K562 (cell line): ENCODE data around the gene ADM2. TPM values are rescaled to one million over a fixed set of nuclear protein-coding genes. Genes with fewer than 3 reads are reported as not detected.

Source experiments
- CBX1 ChIP-seq: sonication (generic); IDR thresholded peaks from 2 replicates; pipeline ENCODE4 v1.6.1; 2016; ENCODE audit warnings: antibody characterized with exemption, low read depth, mild to moderate bottlenecking
- DMBX1 ChIP-seq: fragments of 250-450 bp; sonication (Bioruptor Pico); IDR thresholded peaks from 2 replicates; pipeline ENCODE4 v1.8.0; 2022; ENCODE audit warnings: inconsistent platforms, mild to moderate bottlenecking, moderate library complexity, borderline replicate concordance
- MCM7 ChIP-seq, 2 experiments: fragments of 450-650 bp; IDR thresholded peaks; 2 replicates each; pipeline ENCODE4 v1.6.1; 2016 to 2018
- MECOM ChIP-seq: fragments of 250-450 bp; sonication (Bioruptor Pico); IDR thresholded peaks from 2 replicates; pipeline ENCODE4 v1.8.0; 2022; ENCODE audit warnings: inconsistent platforms
- MIER1 ChIP-seq: fragments of 450-650 bp; IDR thresholded peaks from 2 replicates; pipeline ENCODE4 v1.6.1; 2016; ENCODE audit warnings: antibody characterized with exemption, mild to moderate bottlenecking, low read depth
- PHF20 ChIP-seq: fragments of 450-650 bp; IDR thresholded peaks from 2 replicates; pipeline ENCODE4 v1.6.1; 2018; ENCODE audit not compliant: partially characterized antibody
- TFE3 ChIP-seq: fragments of 450-650 bp; formaldehyde crosslinking; IDR thresholded peaks from 2 replicates; pipeline ENCODE4 v1.4.0; 2020; ENCODE audit warnings: mild to moderate bottlenecking, mixed read lengths
- polyA plus RNA-seq, 8 experiments: library from polyadenylated mRNA; depleted of rRNA in 4 of 8; stranded (reverse) in 5 of 8; unstranded in 3 of 8; fragments of >200 nt; fragmentation: Nextera tagmentation in 2 of 8; fragmentation: Illumina TruSeq in 1 of 8; extraction: Ambion mirVana in 2 of 8; extraction: Trizol in 1 of 8; gene quantifications; 2 replicates each; pipeline versions ENCODE4 v1.2.1 to v1.2.3, GENCODE V29; 2011 to 2014; ENCODE audit warnings: inconsistent platforms in 1 of 8, missing spikeins in 1 of 8
- total RNA-seq, 7 experiments: library from RNA; depleted of rRNA in 6 of 7; stranded (reverse); fragments of >200 nt in 6 of 7; fragmentation: Illumina TruSeq in 2 of 7; extraction: Trizol in 2 of 7; gene quantifications; 2 replicates each; pipeline versions ENCODE4 v1.2.1 to v1.2.3, GENCODE V29; 2011 to 2021; ENCODE audit warnings: low replicate concordance in 1 of 7

Gene ADM2
- total and polyA plus RNA-seq, 9 of the 15 experiments (the other 6 are each of a cell fraction or from before 2014, with no cell fraction given): 0.11 to 5.1 (median 0.38) TPM

DNA sequence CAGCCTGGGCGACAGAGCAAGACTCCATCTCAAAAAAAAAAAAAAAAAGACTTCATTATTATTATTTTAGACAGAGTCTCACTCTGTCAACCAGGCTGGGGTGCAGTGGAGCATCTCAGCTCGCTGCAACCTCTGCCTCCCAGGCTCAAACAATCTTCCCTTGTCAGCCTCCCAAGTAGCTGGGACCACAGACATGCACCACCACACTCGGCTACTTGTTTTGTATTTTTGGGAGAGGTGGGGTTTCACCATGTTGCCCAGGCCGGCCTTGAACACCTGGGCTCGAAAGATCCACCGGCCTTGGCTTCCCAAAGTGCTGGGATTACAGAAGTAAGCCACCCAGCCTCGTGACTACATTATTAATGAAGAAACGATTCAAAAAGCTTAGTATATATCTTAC lies 53.8 kb downstream of the ADM2 start (continued):
- no peak for TF ChIP-seq TFE3 (CRISPR knock-in tag)
- no peak for TF ChIP-seq MCM7 (IDR thresholded peaks at IDR 0.05)
- no peak for TF ChIP-seq CBX1
- TF ChIP-seq MECOM (CRISPR knock-in tag): no peak
- no peak for TF ChIP-seq DMBX1
- TF ChIP-seq MIER1: no peak
- no peak for TF ChIP-seq PHF20
- TF ChIP-seq, all 486 proteins: peak for 0

Other genes starting within 250 kb of the ADM2 start
Only the 7 nearest of the 20 such genes appear.
- gene SBF1, start 6.5 kb upstream of the ADM2 start, total RNA-seq (2014; rRNA removed): 26.9 and 36.8 TPM in 2 replicates
- gene SBF1, start 6.5 kb upstream of the ADM2 start, total RNA-seq (2014; rRNA removed; fragmentation: Illumina TruSeq; extraction: Trizol): 2.9 and 5.3 TPM in 2 replicates
- 14.9 and 16.1 TPM in 2 replicates for gene SBF1, start 6.5 kb upstream of the ADM2 start, total RNA-seq (2015; rRNA removed; fragmentation: Illumina TruSeq; extraction: Trizol)
- 47.3 and 50.4 TPM in 2 replicates for gene SBF1, start 6.5 kb upstream of the ADM2 start, total RNA-seq (2021)
- 11.4 and 16.7 TPM in 2 replicates for gene SBF1, start 6.5 kb upstream of the ADM2 start, polyA plus RNA-seq (2011; rRNA removed)
- gene SBF1, start 6.5 kb upstream of the ADM2 start, polyA plus RNA-seq (2014; fragmentation: Illumina TruSeq; extraction: Trizol): 6.7 and 15.5 TPM in 2 replicates
- gene SBF1, start 6.5 kb upstream of the ADM2 start, polyA plus RNA-seq (2014; fragmentation: Nextera tagmentation; extraction: Ambion mirVana): under 1 TPM; 0.44 to 0.55 TPM
- 22.3 and 24.3 TPM in 2 replicates for gene SBF1, start 6.5 kb upstream of the ADM2 start, polyA plus RNA-seq (2014; rRNA removed)
- not detected in 2 replicates for gene MIOX, start 5.3 kb downstream of the ADM2 start, total RNA-seq (2014; rRNA removed)
- not detected in 2 replicates for gene MIOX, start 5.3 kb downstream of the ADM2 start, total RNA-seq (2014; rRNA removed; fragmentation: Illumina TruSeq; extraction: Trizol)
- gene MIOX, start 5.3 kb downstream of the ADM2 start, total RNA-seq (2015; rRNA removed; fragmentation: Illumina TruSeq; extraction: Trizol): not detected in 2 replicates
- gene MIOX, start 5.3 kb downstream of the ADM2 start, total RNA-seq (2021): not detected in 2 replicates
- gene MIOX, start 5.3 kb downstream of the ADM2 start, polyA plus RNA-seq (2011; rRNA removed): 0.08 TPM in 2 replicates
- gene MIOX, start 5.3 kb downstream of the ADM2 start, polyA plus RNA-seq (2014; fragmentation: Illumina TruSeq; extraction: Trizol): not detected in 2 replicates
- gene MIOX, start 5.3 kb downstream of the ADM2 start, polyA plus RNA-seq (2014; fragmentation: Nextera tagmentation; extraction: Ambion mirVana): not detected
- not detected in 2 replicates for gene MIOX, start 5.3 kb downstream of the ADM2 start, polyA plus RNA-seq (2014; rRNA removed)
- gene LMF2, start 26.2 kb downstream of the ADM2 start, total RNA-seq (2014; rRNA removed): 18.1 and 26.0 TPM in 2 replicates
- gene LMF2, start 26.2 kb downstream of the ADM2 start, total RNA-seq (2014; rRNA removed; fragmentation: Illumina TruSeq; extraction: Trizol): 0.67 and 1.2 TPM in 2 replicates
- gene LMF2, start 26.2 kb downstream of the ADM2 start, total RNA-seq (2015; rRNA removed; fragmentation: Illumina TruSeq; extraction: Trizol): 7.5 and 7.6 TPM in 2 replicates
- 35.8 and 37.1 TPM in 2 replicates for gene LMF2, start 26.2 kb downstream of the ADM2 start, total RNA-seq (2021)
- 8.8 and 19.2 TPM in 2 replicates for gene LMF2, start 26.2 kb downstream of the ADM2 start, polyA plus RNA-seq (2011; rRNA removed)
- 3.2 and 13.6 TPM in 2 replicates for gene LMF2, start 26.2 kb downstream of the ADM2 start, polyA plus RNA-seq (2014; fragmentation: Illumina TruSeq; extraction: Trizol)
- gene LMF2, start 26.2 kb downstream of the ADM2 start, polyA plus RNA-seq (2014; fragmentation: Nextera tagmentation; extraction: Ambion mirVana): under 1 TPM; 0.08 to 0.39 TPM
- 31.7 and 32.7 TPM in 2 replicates for gene LMF2, start 26.2 kb downstream of the ADM2 start, polyA plus RNA-seq (2014; rRNA removed)
- 72.3 and 79.2 TPM in 2 replicates for gene NCAPH2, start 26.7 kb downstream of the ADM2 start, total RNA-seq (2014; rRNA removed)
- 20.2 and 24.3 TPM in 2 replicates for gene NCAPH2, start 26.7 kb downstream of the ADM2 start, total RNA-seq (2014; rRNA removed; fragmentation: Illumina TruSeq; extraction: Trizol)
- 40.5 and 42.9 TPM in 2 replicates for gene NCAPH2, start 26.7 kb downstream of the ADM2 start, total RNA-seq (2015; rRNA removed; fragmentation: Illumina TruSeq; extraction: Trizol)
- gene NCAPH2, start 26.7 kb downstream of the ADM2 start, total RNA-seq (2021): 83.2 and 88.6 TPM in 2 replicates
- 31.2 and 43.9 TPM in 2 replicates for gene NCAPH2, start 26.7 kb downstream of the ADM2 start, polyA plus RNA-seq (2011; rRNA removed)
- 32.4 and 44.0 TPM in 2 replicates for gene NCAPH2, start 26.7 kb downstream of the ADM2 start, polyA plus RNA-seq (2014; fragmentation: Illumina TruSeq; extraction: Trizol)
- 10 to 100 TPM in 1 of 2 experiments, 1 to 10 TPM in 1; 3.6 to 10.0 TPM for gene NCAPH2, start 26.7 kb downstream of the ADM2 start, polyA plus RNA-seq (2014; fragmentation: Nextera tagmentation; extraction: Ambion mirVana)
- 63.3 and 67.1 TPM in 2 replicates for gene NCAPH2, start 26.7 kb downstream of the ADM2 start, polyA plus RNA-seq (2014; rRNA removed)
- 2.2 and 2.6 TPM in 2 replicates for gene SCO2, start 44.1 kb downstream of the ADM2 start, total RNA-seq (2014; rRNA removed)
- gene SCO2, start 44.1 kb downstream of the ADM2 start, total RNA-seq (2014; rRNA removed; fragmentation: Illumina TruSeq; extraction: Trizol): not detected in 2 replicates
- 0.26 and 0.69 TPM in 2 replicates for gene SCO2, start 44.1 kb downstream of the ADM2 start, total RNA-seq (2015; rRNA removed; fragmentation: Illumina TruSeq; extraction: Trizol)
- gene SCO2, start 44.1 kb downstream of the ADM2 start, total RNA-seq (2021): 4.0 and 8.9 TPM in 2 replicates
- 1.1 and 2.2 TPM in 2 replicates for gene SCO2, start 44.1 kb downstream of the ADM2 start, polyA plus RNA-seq (2011; rRNA removed)
- gene SCO2, start 44.1 kb downstream of the ADM2 start, polyA plus RNA-seq (2014; fragmentation: Illumina TruSeq; extraction: Trizol): 0.34 TPM in 1 of 2 replicates, not detected in the other
- not detected for gene SCO2, start 44.1 kb downstream of the ADM2 start, polyA plus RNA-seq (2014; fragmentation: Nextera tagmentation; extraction: Ambion mirVana)
- gene SCO2, start 44.1 kb downstream of the ADM2 start, polyA plus RNA-seq (2014; rRNA removed): 1.0 and 2.2 TPM in 2 replicates
- 2.4 and 3.7 TPM in 2 replicates for gene TYMP, start 48.5 kb downstream of the ADM2 start, total RNA-seq (2014; rRNA removed)
- not detected in 2 replicates for gene TYMP, start 48.5 kb downstream of the ADM2 start, total RNA-seq (2014; rRNA removed; fragmentation: Illumina TruSeq; extraction: Trizol)
- not detected in 2 replicates for gene TYMP, start 48.5 kb downstream of the ADM2 start, total RNA-seq (2015; rRNA removed; fragmentation: Illumina TruSeq; extraction: Trizol)
- 2.6 and 4.0 TPM in 2 replicates for gene TYMP, start 48.5 kb downstream of the ADM2 start, total RNA-seq (2021)
- 0.17 and 0.27 TPM in 2 replicates for gene TYMP, start 48.5 kb downstream of the ADM2 start, polyA plus RNA-seq (2011; rRNA removed)
- not detected in 2 replicates for gene TYMP, start 48.5 kb downstream of the ADM2 start, polyA plus RNA-seq (2014; fragmentation: Illumina TruSeq; extraction: Trizol)
- under 1 TPM in 1 of 2 experiments, not detected in 1; 0.03 TPM for gene TYMP, start 48.5 kb downstream of the ADM2 start, polyA plus RNA-seq (2014; fragmentation: Nextera tagmentation; extraction: Ambion mirVana)
- gene TYMP, start 48.5 kb downstream of the ADM2 start, polyA plus RNA-seq (2014; rRNA removed): 2.7 and 2.8 TPM in 2 replicates
- 0.05 and 0.08 TPM in 2 replicates for gene KLHDC7B, start 64.4 kb downstream of the ADM2 start, total RNA-seq (2014; rRNA removed)
- gene KLHDC7B, start 64.4 kb downstream of the ADM2 start, total RNA-seq (2014; rRNA removed; fragmentation: Illumina TruSeq; extraction: Trizol): not detected in 2 replicates
- 0.04 TPM in 2 replicates for gene KLHDC7B, start 64.4 kb downstream of the ADM2 start, total RNA-seq (2015; rRNA removed; fragmentation: Illumina TruSeq; extraction: Trizol)
- 0.22 TPM in 2 replicates for gene KLHDC7B, start 64.4 kb downstream of the ADM2 start, total RNA-seq (2021)
- 0.09 TPM in 1 of 2 replicates, not detected in the other for gene KLHDC7B, start 64.4 kb downstream of the ADM2 start, polyA plus RNA-seq (2011; rRNA removed)
- gene KLHDC7B, start 64.4 kb downstream of the ADM2 start, polyA plus RNA-seq (2014; fragmentation: Illumina TruSeq; extraction: Trizol): 0.04 and 0.22 TPM in 2 replicates
- not detected for gene KLHDC7B, start 64.4 kb downstream of the ADM2 start, polyA plus RNA-seq (2014; fragmentation: Nextera tagmentation; extraction: Ambion mirVana)
- gene KLHDC7B, start 64.4 kb downstream of the ADM2 start, polyA plus RNA-seq (2014; rRNA removed): 0.07 and 0.15 TPM in 2 replicates